GM21381 (cell line): ENCODE data around the gene C1QTNF9B.
"Not testable (repeated sequence)": the region's sequence is repeated elsewhere in the genome, so short reads cannot be mapped to it uniquely, and the experiment has no call there.

Experiments
- ATAC-seq: cut with Tn5 transposase; IDR thresholded peaks from one replicate; pipeline ENCODE4 v1.9.1; 2021; ENCODE audit warnings: mild to moderate bottlenecking, moderate library complexity; ENCODE audit not compliant: unreplicated experiment

The C1QTNF9B gene

DNA sequence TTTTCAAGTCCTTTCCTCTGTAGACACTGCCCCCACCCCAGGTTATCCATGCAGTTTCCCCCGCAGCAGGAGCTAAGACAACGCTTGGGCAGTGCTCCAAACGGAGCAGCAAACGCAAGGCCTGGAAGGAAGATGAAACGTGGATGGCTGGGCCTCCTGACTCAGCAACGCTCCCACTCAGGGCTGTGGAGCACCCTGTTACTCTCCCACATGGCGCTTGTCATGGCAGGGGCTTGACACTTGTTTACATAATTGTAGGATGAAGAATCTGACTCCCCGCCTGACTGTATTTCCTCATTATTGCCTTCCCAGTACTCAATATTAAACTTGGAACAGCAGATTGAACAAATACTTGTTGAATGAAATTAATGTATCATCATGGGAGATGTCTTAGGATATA is 799 bp upstream of the C1QTNF9B start:
- no peak for ATAC-seq

DNA sequence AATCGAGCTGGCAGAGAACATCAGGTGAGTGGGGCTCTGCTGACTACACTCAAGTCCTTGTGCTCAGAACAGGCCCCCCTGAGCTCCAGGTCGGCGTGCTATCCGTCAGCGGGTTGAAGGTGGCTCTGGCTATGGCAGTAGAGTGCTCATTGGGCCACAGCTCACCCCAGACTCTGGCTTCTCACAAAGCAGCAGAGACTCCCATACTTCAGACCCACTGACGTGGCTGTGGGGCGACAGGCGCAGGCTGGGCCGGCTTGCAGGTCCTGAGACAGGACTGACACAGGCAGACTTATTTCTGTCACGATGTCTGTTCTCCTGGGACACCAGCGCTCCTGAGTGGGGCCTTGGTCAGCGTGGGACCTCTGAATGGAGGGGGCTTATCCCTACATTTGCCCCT is 2.6 kb downstream of the C1QTNF9B start:
- ATAC-seq, result not testable (repeated sequence)

DNA sequence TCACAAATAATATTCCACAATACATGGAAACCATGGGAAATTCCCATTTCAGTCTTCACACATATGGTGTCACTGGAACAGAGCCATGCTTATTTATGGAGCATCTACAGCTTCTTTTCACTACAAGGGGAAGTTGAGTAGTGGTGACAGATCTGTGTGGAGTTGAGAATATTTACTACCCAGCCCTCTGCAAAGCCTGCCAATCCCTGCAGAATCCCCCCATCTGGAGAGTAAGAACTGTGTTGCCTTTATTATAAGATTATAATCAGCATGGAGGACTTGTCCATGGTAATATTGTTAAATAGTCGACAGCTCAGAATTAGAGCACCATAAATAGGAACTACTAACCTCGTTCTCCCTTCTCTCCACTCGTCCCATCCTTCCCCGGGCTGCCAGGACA is 3.5 kb downstream of the C1QTNF9B start:
- ATAC-seq, result not testable (repeated sequence)

DNA sequence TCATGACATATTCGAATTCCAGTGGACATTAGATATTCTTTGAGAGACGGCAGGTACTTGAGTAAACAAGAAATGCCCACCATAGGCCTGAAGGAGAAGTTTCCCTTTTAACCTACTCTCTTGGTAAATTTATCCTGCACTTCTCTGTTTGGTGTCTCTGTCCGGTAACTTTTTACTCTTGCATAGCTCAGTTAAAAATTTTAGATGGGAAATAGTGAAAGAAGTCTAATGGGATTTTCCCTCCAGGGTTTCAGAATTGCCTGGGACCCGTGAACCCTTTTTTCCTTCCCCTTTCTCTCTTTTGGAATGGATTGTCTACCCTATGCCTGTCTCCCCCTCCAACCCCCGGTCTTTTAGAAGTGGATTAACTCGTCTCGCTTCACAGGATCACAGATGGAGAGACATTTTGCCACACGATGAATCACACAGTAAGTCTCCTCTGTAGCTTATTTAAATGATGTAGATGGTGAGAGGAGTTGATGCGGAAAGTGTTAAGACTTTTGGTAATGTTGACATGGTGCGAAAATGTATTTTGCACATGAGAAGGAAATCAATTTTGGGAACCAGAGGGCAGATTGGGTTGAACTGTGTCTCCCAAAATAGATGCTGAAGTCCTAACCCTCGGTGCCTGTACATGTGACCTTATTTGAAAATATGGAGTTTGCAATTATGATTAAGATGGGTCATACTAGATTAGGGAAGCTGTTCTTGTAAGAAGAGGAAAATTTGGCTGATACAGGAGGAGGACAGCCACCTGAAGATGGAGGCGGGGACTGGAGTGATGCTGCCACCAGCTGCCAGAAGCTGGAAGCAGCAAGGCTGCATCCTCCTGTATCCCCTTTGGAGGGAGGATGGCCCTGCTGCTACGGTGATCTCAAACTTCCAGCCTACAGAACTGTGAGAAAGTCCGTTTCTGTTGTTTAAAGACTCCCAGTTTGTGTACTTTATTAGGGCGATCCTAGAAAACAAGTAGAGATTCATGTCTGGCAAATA is 7.4 kb downstream of the C1QTNF9B start:
- ATAC-seq, result peak; percentile 10

DNA sequence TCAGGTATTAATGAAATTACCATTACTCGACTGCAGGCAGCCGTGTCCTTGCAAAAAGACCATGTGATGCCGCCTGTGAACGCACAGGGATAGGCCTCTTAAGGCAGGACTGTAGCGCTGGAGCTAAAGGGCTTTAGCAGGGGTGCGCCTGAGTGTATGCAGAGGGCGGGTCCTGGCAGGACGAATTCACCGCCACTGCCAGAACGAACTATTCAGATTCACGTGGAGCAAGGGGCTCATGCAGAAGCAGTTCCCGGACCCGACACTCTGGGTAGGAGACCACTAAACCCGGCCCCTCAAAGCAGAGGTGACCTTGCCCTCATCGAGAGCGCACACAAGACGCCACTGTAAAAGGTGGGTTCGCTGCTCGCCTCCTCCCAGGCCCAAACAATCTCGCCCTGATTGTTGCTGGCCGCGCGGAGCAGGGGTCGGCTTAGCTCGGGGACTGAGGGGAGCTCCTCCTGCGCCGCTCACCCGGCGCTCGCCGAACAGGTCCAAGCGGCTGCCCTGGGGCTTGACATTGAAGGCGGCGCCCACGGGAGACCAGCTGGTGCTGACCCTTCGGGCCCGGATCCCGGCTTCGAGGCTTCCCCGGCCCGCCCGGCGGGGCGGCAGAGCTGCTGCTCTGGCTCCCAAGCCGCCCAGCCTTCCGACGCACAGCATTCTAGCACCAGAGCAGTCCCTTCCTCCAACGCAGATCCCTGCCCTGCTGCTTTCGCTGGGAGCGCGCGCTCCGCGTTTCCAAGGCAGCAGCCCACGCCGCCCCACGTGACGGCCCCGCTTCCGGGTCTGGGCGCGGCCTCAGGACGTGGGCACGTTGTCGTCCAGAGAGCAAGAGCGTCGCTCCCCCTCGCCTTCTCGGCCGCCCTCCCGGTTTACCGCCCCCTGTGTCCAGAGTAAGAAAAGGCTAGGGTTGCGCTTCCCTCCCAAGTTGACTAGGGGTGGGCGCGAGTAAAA is 8.4 kb downstream of the C1QTNF9B start, which contains the start of gene MIPEP:
MIPEP (minus strand) TSS at position 743 of the 957 bp plus-strand sequence; CDS start at position 663, 80 bp downstream.
- ATAC-seq, result peak; percentile 93

DNA sequence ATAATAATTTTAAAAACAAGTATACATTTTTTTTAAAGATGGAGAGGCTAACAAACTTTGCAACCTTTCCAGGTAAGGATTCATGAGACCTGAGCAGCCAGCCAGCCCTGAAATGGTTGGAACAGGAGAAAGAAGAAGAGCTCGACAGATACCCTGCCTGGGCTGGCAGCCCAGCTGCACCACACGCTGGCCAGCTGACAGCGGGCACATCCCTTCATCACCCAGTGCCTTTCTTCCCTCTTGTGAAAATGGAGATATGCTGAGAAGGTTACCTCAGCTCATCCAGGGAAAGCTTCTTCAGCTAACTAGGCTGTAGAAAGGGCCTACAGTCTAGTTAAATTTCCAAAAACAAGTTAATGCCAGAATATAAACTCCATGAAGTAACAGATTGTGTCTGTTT is 12.9 kb downstream of the C1QTNF9B start:
- ATAC-seq, result not testable (repeated sequence)

DNA sequence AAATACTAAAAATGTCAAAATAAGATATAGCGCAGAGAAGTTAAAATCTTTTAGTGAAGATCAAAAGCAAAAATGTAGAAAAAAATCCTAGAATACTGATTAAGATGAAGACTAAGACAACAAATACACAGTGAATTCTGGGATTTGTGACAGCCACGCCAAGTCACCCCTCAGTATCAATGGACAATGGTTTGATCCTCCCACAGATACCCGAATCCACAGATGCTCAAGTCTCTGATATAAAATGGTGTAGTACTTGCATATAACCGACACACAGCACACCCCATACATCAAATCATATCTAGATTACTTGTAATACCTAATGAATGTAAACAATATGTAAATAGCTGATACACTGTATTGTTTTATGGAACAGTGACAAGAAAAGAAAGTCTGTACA is 14.0 kb downstream of the C1QTNF9B start:
- no peak for ATAC-seq

DNA sequence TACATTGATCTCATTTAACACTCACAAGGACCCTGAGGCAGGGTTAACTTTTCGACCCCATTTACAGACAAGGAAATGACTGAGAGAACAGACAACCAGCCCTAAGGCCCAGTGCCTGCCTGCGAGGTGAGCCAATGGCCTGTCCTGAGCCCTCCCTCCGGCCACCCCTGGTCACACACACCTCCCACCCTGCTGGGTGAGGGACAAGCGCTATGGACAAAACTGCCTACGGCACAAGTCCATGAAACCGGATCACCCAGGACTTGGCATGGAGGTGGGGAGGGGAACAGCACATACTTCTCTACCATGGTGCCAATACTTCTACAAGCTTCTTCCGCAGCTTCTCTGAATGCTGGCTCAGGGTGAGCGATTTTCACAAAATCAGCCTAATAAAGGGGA is 15.9 kb downstream of the C1QTNF9B start:
- not testable (repeated sequence) for ATAC-seq

DNA sequence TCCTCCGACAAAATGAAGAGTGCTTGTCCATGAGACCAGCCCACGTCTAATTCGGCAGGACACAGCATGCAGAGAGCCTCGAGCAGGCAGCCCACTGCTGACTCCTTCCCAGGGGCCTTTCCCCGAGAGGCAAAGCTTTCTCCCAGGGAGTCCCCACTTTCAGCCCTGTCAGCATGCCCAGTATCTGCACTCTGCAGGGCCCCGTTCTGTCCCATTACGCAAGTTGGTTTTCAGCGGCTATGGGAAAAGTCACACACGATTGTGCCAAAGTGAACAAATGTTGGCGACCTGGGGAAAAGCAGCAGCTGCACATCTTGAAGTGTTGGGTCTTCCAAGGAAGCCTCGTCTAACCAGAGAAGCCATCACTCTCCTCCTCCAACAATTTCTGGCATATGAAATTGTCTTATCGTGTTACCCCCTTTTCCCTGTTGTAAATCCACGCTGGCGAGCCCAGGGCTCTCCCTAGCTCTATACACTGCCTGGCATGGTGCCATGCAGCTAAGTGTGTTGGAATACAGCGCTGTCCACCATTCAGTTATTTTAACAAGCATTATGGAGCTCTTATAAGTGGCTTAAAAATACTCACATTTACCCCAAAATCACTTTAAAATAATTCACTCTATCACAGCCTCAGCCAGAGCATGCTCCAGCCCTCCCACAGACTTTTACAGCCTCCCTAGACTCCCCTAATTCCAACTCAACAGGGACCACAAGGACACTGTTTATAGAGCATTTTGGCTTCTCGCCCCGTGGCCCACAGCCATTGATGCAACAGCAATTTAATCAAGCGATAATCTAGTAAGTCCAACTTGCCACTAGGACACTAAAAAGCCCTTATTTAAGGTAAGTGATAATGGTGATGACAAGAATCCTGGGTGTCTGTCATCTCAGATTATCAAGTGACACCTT is 16.6 kb downstream of the C1QTNF9B start:
- ATAC-seq, result not testable (repeated sequence)

DNA sequence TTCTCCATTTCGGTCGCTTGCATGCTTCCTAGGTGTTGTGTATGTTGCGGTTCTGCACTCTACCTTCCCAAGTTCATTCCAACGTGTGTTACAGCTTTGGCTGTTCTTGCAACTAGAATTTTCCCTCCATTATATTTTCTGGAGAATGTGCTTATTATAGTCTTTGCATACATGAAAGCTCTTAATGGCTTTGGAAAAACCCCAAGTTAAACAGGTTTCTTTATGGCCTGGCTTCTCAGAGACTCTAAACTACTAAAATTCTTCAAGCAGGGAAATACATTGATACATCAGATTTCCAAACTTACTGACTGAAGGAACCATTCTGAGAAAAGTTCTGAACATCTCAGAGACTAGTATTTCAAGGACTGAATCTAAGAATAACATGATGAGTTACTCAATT is 20.0 kb downstream of the C1QTNF9B start:
- no peak for ATAC-seq

DNA sequence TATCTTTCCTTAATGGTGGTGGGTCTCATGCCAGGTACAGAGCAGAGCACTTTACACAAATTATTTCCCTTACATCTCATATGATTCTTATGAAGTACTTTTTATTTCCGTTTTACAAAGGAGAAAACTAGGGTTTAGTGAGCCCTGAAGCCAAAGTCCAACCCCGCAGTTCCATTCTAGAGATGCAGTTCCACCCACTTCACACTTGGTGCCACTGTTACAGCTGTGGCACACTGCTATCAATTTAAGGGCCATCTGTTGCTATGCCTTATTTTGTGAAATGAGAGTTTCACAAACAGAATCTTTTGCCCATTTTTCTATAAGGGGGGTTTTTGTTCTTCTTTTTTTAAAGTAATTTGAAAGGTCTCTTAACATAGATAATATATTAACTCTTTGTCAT is 21.0 kb downstream of the C1QTNF9B start:
- ATAC-seq, result no peak

DNA sequence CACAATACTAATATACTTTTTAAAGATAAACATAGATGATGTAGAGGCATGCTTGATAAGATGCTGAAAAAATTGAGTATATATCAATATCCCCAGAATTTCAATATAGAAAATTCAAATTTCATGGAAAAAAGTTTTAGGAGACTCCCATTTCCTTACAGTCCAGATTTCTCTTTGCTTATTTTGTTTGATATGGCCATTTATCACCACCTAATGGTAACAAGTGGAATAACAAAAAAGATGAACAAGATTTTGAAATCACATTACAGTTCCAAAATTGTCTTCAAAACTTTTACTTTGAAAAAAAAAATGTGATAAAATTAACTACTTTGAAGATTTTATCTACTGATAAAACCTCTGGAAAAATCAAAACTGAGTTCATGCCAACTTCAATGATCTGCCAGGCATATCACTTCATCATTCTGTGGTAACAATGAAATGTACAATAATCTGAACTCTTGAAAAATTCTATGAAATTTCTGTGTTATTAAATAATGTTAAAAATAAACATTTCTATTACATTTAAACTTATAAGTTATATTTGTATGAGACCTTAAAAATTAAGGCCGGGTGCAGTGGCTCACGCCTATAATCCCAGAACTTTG is 25.6 kb downstream of the C1QTNF9B start:
- no peak for ATAC-seq

DNA sequence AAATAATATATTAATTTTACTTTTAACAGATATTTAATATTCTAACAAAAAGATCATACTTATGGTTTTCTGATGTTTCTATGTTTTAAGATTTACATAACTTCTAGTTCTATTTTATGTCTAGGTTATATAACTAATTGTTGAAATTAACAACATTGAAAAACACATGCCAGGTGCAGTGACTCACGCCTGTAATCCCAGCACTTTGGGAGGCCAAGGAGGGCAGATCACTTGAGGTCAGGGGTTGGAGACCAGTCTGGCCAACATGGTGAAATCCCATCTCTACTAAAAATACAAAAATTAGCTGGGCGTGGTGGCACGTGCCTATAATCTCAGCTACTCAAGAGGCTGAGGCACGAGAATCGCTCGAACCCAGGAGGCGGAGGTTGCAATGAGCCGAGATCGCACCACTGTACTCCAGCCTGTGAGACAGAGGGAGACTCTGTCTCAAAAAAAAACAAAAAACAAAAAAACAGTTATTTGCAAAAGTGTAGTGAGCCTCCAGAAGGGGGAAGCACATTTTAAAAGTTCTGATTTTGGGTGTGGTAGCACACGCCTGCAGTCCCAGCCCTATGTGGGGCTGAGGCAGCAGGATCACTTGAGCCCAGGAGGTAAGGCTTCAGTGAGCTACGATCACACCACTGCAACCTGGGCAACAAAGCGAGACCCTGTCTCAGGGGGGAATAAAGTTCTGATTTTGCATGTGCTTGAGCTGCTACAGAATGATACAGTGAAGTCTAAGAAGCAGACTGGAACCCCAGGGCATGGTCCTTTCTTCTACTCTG is 26.8 kb downstream of the C1QTNF9B start:
- ATAC-seq, result no peak

DNA sequence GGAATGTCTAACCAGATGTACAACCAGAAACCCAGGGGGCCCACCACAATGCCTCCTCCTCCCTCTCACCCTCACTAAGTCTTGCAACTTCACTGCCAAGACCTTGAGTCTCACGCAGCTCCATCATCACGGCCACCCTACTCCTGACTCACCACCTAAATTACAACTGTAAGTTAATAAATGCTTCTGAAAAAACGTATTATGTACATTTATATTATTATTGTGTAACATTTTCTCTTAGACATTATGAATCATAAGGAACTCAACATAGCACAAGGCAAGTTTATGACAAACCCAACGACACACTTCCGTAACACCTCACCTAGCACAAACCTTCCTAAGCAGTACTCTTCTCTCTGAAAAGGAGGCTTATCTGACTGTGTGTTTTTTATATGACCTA is 28.8 kb downstream of the C1QTNF9B start:
- ATAC-seq, result no peak

DNA sequence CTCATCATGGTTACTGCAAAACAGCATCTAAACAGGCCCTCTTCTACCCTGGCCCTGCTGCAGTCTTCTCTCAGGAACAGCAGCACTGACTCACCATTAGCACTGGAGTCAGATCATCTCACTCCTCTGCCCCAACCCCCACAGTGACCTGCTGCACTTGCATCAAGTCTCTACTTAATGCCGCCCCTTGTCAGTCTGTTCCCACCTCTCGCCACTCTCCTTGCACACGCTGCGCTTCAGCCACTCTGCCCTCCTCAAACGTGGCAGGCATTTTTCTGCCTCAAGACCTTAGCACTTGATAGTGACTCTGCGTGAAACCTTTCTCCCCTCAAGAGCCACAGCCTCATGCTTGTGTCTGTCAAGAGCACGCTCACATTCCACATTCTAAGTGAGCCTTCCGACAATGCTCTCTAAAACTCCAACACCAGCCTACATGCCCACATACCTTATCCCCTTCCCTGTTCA is 30.2 kb downstream of the C1QTNF9B start:
- no peak for ATAC-seq

DNA sequence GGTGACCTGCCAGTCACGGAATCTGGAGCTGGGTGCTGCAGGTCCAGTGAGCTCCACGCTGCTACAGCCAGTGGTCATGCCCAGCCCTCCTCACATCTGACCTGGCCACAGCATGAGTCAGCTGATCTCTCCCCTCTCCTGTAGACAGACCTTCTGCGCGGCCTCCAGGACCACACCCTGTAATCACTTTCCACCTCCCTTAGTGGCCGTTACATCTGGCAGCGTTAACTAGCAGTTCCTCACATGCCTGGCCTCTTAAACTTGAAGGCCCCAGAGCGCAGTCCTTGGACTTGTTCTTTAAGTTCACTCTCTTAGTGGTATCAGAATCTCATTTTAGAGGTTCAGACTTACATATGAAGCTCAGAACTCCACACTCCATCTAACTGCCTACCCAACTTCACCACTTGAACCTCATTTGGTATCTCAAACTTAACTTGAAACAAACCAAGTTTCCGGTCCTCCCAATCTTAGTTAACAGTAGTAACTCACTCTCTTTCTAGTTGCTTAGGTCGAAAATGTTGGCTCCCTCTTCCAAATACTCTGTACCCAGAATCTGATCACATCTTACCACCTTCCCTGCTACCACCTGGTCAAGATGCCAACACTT is 30.8 kb downstream of the C1QTNF9B start:
- no peak for ATAC-seq

DNA sequence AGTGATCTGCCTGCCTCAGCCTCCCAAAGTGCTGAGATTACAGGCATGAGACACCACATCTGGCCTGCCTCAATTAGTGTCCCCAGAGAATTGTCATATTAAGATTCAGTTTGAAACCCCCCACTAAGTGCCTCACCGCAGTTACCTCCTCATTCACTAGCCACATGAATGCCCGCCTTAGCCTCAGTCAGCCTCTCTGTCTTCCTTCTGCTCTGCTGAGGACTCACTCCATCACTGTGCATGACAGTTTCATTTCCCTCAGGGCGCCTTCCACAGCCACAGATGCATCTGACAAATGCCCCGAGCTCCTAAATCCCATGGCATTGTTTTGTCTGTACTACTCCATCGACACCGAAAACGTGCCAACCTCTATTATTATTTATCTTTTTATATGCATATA is 31.4 kb downstream of the C1QTNF9B start:
- no peak for ATAC-seq

DNA sequence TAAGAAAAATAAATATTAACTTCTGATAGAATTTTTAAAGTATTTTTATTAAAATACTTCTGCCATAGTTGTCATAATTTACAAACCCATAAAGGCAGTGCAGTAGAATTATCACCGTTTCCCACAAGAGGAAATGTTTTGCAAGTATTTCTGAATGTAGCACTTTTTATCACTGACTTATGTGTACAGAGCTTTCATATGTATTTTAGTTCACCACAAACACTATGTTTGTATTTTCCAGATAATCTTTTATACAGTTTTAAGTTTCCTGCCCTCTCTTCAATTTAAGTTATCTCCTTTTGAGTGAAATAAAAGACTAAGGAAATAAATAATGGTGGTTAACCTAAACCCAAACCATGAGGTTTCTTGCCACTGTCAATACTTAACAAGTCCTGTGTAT is 32.3 kb downstream of the C1QTNF9B start:
- no peak for ATAC-seq

DNA sequence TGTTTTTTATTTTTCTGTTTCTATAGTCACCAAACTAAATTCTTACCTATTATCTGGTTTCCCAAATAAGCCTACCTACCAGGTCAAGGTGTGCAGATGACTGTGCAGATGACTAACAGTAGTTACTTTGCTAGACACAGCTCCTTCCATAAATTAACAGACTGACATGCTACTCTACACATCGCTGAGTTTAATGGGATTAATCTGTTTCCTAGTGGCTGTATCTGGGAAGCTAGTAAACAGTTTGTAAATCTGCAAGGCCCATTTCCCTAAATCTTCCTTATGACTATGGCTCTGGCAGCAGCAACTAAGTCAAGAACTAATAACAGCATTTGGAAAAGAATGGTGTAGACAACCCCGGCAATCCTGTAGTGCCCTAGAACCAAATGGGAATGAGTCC is 36.0 kb downstream of the C1QTNF9B start:
- no peak for ATAC-seq
